ENCODE results near the gene PDE4D.
A peak's percentile ranks its signal among the peaks of the same experiment; 100 is the strongest.
"Not testable (repeated sequence)": the region's sequence is repeated elsewhere in the genome, so short reads cannot be mapped to it uniquely, and the experiment has no call there.

The PDE4D gene

DNA sequence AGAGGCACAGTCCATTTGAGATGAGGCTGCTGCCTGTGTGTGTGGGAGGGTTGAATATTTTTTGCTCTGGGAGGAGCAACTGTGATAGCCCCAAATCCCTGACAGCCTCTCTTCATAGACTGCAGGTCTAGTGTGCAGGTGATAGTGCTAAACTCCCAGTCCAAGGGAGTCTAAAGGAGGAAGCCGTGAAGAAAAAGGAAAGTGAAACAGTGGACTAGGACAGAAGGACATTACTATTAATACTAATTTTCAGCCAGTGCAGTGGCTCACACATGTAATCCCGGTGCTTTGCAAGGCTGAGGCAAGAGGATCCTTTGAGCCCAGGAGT is 295.0 kb downstream of the PDE4D start:
- Histone ChIP-seq H3K4me3 (peak overlapping the region; percentile 47), H3K27ac (peak overlapping the region in 1 of 2 donors; percentile 3)
- DNase-seq (ENCODE audit: low spot score), result no peak
- TF ChIP-seq, protein P1, sequence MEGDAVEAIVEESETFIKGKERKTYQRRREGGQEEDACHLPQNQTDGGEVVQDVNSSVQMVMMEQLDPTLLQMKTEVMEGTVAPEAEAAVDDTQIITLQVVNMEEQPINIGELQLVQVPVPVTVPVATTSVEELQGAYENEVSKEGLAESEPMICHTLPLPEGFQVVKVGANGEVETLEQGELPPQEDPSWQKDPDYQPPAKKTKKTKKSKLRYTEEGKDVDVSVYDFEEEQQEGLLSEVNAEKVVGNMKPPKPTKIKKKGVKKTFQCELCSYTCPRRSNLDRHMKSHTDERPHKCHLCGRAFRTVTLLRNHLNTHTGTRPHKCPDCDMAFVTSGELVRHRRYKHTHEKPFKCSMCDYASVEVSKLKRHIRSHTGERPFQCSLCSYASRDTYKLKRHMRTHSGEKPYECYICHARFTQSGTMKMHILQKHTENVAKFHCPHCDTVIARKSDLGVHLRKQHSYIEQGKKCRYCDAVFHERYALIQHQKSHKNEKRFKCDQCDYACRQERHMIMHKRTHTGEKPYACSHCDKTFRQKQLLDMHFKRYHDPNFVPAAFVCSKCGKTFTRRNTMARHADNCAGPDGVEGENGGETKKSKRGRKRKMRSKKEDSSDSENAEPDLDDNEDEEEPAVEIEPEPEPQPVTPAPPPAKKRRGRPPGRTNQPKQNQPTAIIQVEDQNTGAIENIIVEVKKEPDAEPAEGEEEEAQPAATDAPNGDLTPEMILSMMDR (IDR thresholded peaks at IDR 0.05), result no peak

DNA sequence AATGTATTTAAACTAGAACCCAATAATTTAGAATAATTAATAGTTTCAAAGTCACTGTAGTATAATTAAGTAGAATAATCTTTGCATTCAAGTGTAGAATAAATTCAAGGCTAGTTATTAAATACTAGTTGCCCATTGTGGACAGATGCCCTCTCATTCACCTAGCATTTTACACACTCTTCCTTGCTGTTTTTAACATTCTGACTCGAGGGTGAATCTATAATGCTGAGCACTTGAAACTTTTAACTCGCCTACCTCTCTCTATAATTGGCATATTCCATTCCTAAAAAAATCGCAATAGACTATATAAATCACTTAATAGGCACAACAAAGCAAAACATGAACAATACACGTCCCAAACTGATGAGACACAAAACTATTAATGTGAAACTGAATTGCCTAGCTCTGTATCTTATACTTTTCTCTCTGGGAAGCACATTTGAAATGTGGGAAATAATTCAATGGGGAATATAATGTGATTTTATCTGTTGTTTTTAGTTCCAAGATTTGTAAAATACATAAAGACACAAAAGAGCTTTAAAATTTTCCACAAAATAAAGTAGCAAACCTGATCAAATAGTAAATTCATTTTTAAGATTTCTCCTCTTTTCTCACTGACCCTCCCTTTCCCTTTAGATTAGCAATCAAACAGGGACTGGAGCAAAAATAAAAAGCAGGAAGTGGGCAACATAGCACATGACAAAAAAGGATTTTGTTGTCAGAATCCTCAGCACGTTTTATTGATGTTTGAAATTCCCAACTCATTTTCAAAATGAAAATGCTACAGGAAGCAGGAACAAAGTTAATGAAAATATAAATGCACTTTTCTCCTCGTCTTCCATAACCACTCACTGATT is 295.6 kb downstream of the PDE4D start:
- H3K4me3 ChIP-seq, result peak overlapping the region; percentile 47
- peak overlapping the region in 1 of 2 donors; percentile 3 for H3K27ac ChIP-seq
- TF ChIP-seq, protein P1 (IDR thresholded peaks at IDR 0.05), result no peak
- DNase-seq (ENCODE audit: low spot score), result no peak

DNA sequence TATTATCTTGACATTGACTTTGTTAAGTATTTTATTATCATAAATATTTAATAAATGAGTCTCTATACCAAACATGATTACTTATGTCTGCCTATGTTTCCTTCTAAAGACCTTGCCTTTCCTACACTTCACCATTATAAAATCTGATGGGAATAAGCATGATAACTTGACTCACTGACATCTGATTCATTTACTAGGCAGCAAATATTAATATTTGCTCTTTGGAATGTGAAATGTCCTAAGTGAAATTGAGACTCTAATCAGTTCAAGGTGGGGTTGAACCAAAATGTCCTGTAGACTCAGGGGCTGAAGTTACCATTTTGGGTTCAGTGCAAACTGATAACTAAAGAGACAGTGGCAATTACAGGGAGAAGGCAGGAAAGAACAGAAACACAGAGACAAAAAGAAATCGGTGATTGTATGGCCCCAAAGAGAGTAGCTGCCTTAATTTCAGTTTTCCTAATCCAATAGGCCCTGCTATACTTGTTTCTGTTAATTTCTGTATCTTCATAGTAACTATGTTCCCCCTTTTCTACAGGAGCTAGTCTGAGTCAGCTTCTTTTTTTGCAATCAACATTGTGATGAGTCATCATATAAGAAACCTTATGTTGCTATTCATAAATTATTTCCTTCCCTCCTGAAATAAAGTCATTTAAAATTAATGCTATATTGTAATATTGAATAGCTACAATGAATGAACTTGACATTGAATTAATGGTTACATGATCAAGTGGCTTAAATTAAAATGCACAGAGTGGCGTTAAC is 296.8 kb downstream of the PDE4D start:
- TF ChIP-seq, protein P1 (IDR thresholded peaks at IDR 0.05), result no peak
- no peak for DNase-seq (ENCODE audit: low spot score)
- Histone ChIP-seq H3K4me3 (no peak overlapping the region), H3K27ac (no peak overlapping the region)

DNA sequence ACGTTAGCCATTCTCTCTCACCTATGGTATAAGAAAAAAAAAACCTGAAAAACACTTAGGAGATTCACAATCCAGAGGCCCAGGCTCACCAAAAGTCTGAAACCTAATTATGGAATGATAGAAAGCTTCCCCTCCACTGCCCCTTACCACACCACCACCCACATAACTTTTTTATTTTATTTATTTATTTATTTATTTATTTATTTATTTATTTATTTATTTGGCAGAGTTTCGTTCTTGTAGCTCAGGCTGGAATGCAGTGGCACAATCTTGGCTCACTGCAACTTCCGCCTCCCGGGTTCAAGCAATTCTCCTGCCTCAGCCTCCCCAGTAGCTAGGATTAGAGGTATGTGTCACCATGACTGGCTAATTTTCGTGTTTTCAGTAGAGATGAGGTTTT is 299.4 kb downstream of the PDE4D start:
- H3K4me3 ChIP-seq; H3K27ac ChIP-seq; DNase-seq (ENCODE audit: low spot score): not testable (repeated sequence)

DNA sequence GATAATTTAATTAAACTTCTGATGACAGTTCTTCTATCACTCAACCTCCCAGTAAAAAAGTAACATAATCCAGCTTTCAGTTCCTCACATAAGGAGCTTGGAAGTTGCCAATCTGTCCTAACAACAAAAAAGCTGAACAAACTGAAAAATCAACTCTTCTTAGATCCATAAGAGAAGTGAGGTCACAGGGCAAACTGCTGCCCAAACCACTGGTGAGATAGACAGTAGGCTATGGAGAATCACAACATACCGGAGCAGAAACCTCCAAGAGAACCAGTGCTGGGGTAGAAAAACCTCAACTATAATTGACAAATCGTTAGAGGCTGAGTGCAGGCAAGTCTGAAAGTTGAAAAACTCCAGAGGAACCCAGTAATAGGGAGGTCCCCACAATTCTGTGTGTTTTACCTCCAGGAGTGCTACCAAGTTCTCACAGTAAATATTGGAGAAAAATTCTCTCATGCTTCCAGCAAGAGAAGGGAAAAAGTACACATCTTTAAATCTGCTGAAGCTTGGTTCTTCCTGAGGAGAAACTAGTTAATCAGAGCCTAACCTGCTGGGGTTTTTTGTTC is 300.0 kb downstream of the PDE4D start:
- H3K27ac ChIP-seq, result no peak overlapping the region
- no peak overlapping the region for H3K4me3 ChIP-seq
- TF ChIP-seq, protein P1 (IDR thresholded peaks at IDR 0.05), result no peak
- no peak for DNase-seq (ENCODE audit: low spot score)

DNA sequence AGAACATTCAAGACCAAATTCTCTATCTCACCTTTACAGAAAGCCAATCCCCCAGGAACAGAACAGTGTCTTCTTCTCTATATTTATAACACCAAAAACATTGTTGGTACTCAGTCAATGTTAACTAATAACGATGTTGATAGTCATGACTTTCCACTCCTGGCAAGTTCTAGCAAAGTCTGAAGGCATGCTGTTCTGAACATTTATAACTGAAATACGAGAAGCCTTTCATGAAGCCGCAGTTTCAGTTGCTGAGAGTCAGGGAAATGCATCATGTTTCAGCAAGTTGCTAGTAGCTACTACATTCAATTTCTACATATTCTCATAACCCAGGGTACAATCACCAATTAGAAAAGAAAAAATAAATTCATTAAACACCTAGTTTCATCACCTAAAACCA is 301.4 kb downstream of the PDE4D start:
- TF ChIP-seq, protein P1 (IDR thresholded peaks at IDR 0.05), result no peak
- Histone ChIP-seq H3K27ac (no peak overlapping the region), H3K4me3 (no peak overlapping the region)
- no peak for DNase-seq (ENCODE audit: low spot score)

DNA sequence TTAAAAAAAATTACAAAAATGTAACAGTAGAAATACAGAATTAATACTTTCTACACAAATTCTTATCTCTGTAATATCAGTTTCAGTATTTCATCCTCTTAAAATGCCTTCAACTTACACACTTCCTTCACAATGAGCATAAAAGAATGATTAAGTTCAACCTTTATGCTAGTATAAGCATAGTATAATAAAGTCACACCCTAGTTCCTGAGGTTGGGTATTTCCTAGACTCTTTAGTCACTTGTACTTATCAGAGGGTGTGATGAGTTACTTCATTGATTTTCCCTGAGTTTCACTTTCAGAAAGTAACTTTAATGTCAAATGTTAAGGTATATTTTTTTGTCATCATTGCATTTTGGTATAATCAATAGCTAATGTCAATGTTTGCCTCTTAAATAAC is 302.4 kb downstream of the PDE4D start:
- Histone ChIP-seq H3K27ac (no peak overlapping the region), H3K4me3 (no peak overlapping the region)
- TF ChIP-seq, protein P1 (IDR thresholded peaks at IDR 0.05), result no peak

More for the DNA sequence above, 302.4 kb downstream of the PDE4D start:
- DNase-seq (ENCODE audit: low spot score), result no peak
